ENCODE data around the gene NLGN4Y. TPM values are rescaled to one million over a fixed set of nuclear protein-coding genes. Genes with fewer than 3 reads are reported as not detected.

NLGN4Y gene
- total and polyA plus RNA-seq, 2 donors (not counting 1 experiment from before 2014, with no cell fraction given) = 21.8 TPM; not detected in 1

- H3K9ac ChIP-seq (ENCODE audit: insufficient read depth, low read length) = no peak overlapping the region
- H3K4me3 ChIP-seq (replicated peaks in 1 of 4; ENCODE audit: control extremely low read depth in 1 of 4, insufficient read depth in 1 of 4, low read depth in 3 of 4, low read length in 4 of 4) = no peak overlapping the region
- no peaks in the 10 kb centered on the region for H3K9me3 ChIP-seq (ENCODE audit: control insufficient read depth, insufficient read depth, low read depth, low read length)
- H3K4me1 ChIP-seq (ENCODE audit: control insufficient read depth, extremely low read depth, insufficient read depth, low read length) = no peaks in the 10 kb centered on the region
- no peaks in the 10 kb centered on the region for H3K36me3 ChIP-seq (ENCODE audit: control insufficient read depth, insufficient read depth, low read length)
- H3K4me2 ChIP-seq (ENCODE audit: extremely low read depth, insufficient read depth, low read length) = no peak overlapping the region
- no peak overlapping the region for H2AFZ ChIP-seq (ENCODE audit: low read length)
- no peak for TF ChIP-seq CTCF (conservative IDR thresholded peaks at IDR 0.05 in 1 of 2, IDR thresholded peaks at IDR 0.05 in 1 of 2; ENCODE audit: low read depth in 1 of 2, low read length in 2 of 2)
- TF ChIP-seq EZH2 (IDR thresholded peaks at IDR 0.05; ENCODE audit: low read length, missing control alignments) = no peak
- no peaks in the 10 kb centered on the region for H3K27me3 ChIP-seq (ENCODE audit: control insufficient read depth, insufficient read depth, low read length)
- H3K79me2 ChIP-seq (ENCODE audit: control insufficient read depth, insufficient read depth, low read length) = no peaks in the 10 kb centered on the region
- H3K27ac ChIP-seq (ENCODE audit: insufficient read depth, low read length) = no peak overlapping the region
- H4K20me1 ChIP-seq (ENCODE audit: control insufficient read depth, extremely low read depth, insufficient read depth, low read length) = no peaks in the 10 kb centered on the region
- DNase-seq (ENCODE audit: low read depth in 2 of 2) = peak in 1 of 2 donors; percentile 75
These were observed 297.9 kb downstream of the NLGN4Y start for GRCh38 chrY:14822201-14822600.

DNA sequence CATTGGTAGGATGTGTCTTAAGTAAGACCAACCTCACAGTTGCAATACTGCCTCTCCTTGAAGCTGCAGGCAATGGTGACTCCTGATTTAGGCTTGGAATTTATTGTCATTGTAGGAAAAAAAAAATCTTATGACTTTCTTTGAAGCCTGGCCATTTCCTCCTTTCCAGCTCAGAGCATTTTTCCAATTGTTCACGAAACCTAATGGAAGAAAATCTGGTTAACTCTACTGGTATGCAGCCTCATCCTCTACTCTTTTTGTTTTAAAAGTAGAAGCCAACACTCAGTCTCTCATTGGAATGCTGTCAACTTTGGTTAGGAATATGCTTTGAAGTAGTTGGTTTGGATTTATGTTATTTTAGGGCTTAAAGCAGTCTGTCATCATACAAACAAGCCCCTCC, 298.6 kb downstream of the NLGN4Y start:
- Histone ChIP-seq H3K79me2 (ENCODE audit: control insufficient read depth, insufficient read depth, low read length) (no peaks in the 10 kb centered on the region), H3K4me3 (replicated peaks in 1 of 4; ENCODE audit: control extremely low read depth in 1 of 4, insufficient read depth in 1 of 4, low read depth in 3 of 4, low read length in 4 of 4) (no peak overlapping the region), H3K9ac (ENCODE audit: insufficient read depth, low read length) (no peak overlapping the region), H3K9me3 (ENCODE audit: control insufficient read depth, insufficient read depth, low read depth, low read length) (no peaks in the 10 kb centered on the region), H3K36me3 (ENCODE audit: control insufficient read depth, insufficient read depth, low read length) (no peaks in the 10 kb centered on the region), H4K20me1 (ENCODE audit: control insufficient read depth, extremely low read depth, insufficient read depth, low read length) (no peaks in the 10 kb centered on the region), H3K27ac (ENCODE audit: insufficient read depth, low read length) (no peak overlapping the region), H3K4me1 (ENCODE audit: control insufficient read depth, extremely low read depth, insufficient read depth, low read length) (no peaks in the 10 kb centered on the region), H2AFZ (ENCODE audit: low read length) (no peak overlapping the region), H3K4me2 (ENCODE audit: extremely low read depth, insufficient read depth, low read length) (no peak overlapping the region), H3K27me3 (ENCODE audit: control insufficient read depth, insufficient read depth, low read length) (no peaks in the 10 kb centered on the region)
- TF ChIP-seq CTCF (conservative IDR thresholded peaks at IDR 0.05 in 1 of 2, IDR thresholded peaks at IDR 0.05 in 1 of 2; ENCODE audit: low read depth in 1 of 2, low read length in 2 of 2) (no peak), EZH2 (IDR thresholded peaks at IDR 0.05; ENCODE audit: low read length, missing control alignments) (no peak)
- no peak for DNase-seq (ENCODE audit: low read depth in 2 of 2)

DNA sequence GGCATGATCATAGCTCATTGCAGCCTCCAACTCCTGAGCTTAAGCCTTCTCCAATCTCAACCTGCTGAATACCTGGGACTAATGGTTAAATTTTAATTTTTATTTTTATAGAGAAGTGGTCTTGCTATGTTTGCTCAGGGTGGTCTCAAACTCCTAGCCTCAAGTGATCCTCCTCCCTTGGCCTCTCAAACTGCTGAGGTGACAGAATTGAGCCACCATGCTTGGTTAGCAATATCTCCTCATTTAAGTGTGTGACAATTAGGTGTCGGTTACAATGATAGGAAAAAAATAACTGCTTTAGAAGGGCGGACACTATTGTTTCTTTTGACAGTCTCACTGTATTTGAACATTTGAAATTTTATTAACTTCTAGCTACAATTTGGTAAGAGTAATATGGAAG, 300.3 kb downstream of the NLGN4Y start:
- TF ChIP-seq CTCF (conservative IDR thresholded peaks at IDR 0.05 in 1 of 2, IDR thresholded peaks at IDR 0.05 in 1 of 2; ENCODE audit: low read depth in 1 of 2, low read length in 2 of 2) = no peak
- no peak for TF ChIP-seq EZH2 (IDR thresholded peaks at IDR 0.05; ENCODE audit: low read length, missing control alignments)
- H3K27me3 ChIP-seq (ENCODE audit: control insufficient read depth, insufficient read depth, low read length) = no peaks in the 10 kb centered on the region
- H2AFZ ChIP-seq (ENCODE audit: low read length) = no peak overlapping the region
- H3K79me2 ChIP-seq (ENCODE audit: control insufficient read depth, insufficient read depth, low read length) = no peaks in the 10 kb centered on the region
- no peak overlapping the region for H3K27ac ChIP-seq (ENCODE audit: insufficient read depth, low read length)
- no peaks in the 10 kb centered on the region for H4K20me1 ChIP-seq (ENCODE audit: control insufficient read depth, extremely low read depth, insufficient read depth, low read length)
- H3K4me1 ChIP-seq (ENCODE audit: control insufficient read depth, extremely low read depth, insufficient read depth, low read length) = no peaks in the 10 kb centered on the region
- no peak overlapping the region for H3K4me3 ChIP-seq (replicated peaks in 1 of 4; ENCODE audit: control extremely low read depth in 1 of 4, insufficient read depth in 1 of 4, low read depth in 3 of 4, low read length in 4 of 4)
- no peak overlapping the region for H3K9ac ChIP-seq (ENCODE audit: insufficient read depth, low read length)
- no peaks in the 10 kb centered on the region for H3K36me3 ChIP-seq (ENCODE audit: control insufficient read depth, insufficient read depth, low read length)
- no peak overlapping the region for H3K4me2 ChIP-seq (ENCODE audit: extremely low read depth, insufficient read depth, low read length)
- DNase-seq (ENCODE audit: low read depth in 2 of 2) = no peak
- H3K9me3 ChIP-seq (ENCODE audit: control insufficient read depth, insufficient read depth, low read depth, low read length) = no peaks in the 10 kb centered on the region
